OCI-LY7 (cell line): Measurements from ENCODE around the gene TSR2. TPM values are rescaled to one million over a fixed set of nuclear protein-coding genes. Genes with fewer than 3 reads are reported as not detected.
A peak's percentile ranks its signal among the peaks of the same experiment; 100 is the strongest.

ENCODE experiments used
- Bru-seq: library from RNA; stranded (reverse); fragments of 400-500 nt; gene quantifications from one replicate; lab custom pipeline; 2021; lab: Mats Ljungman, UMichigan
- BruChase-seq, 2 experiments: library from RNA; stranded (reverse); fragments of 400-500 nt; gene quantifications; one replicate each; lab custom pipeline; 2021; lab: Mats Ljungman, UMichigan
- BruUV-seq: library from RNA; stranded (reverse); fragments of 400-500 nt; replicated peaks from 2 replicates; lab custom pipeline; 2021; lab: Mats Ljungman, UMichigan
- CTCF ChIA-PET: fragments of 300-600 bp; sonication (Branson Sonifier 250); formaldehyde crosslinking; loops from one replicate; lab custom pipeline; 2022; ENCODE audit warnings: antibody characterized with exemption; ENCODE audit not compliant: unreplicated experiment; lab: Charles Lee
- POLR2A ChIA-PET: fragments of 300-600 bp; sonication (Branson Sonifier 250); formaldehyde crosslinking; loops from one replicate; lab custom pipeline; 2022; ENCODE audit warnings: antibody characterized with exemption; lab: Charles Lee
- DNase-seq: peaks from one replicate; pipeline ENCODE4 v3.0.0-alpha.2; 2015; ENCODE audit warnings: low spot score
- H2AFZ ChIP-seq: fragments of 200-600 bp; sonication (generic), shearing (Covaris generic); 2 replicates; pipeline ENCODE4 v1.6.1; 2014; ENCODE audit warnings: mild to moderate bottlenecking, antibody characterized with exemption, low read length, moderate library complexity
- H3K27ac ChIP-seq: fragments of 200-600 bp; sonication (generic); 2 replicates; pipeline ENCODE4 v1.5.1; 2014; ENCODE audit warnings: mixed run types, low read depth, mild to moderate bottlenecking, moderate library complexity, low read length, inconsistent platforms; ENCODE audit not compliant: poor library complexity, severe bottlenecking
- H3K36me3 ChIP-seq: fragments of 200-600 bp; sonication (generic); 2 replicates; pipeline ENCODE4 v1.6.1; 2014; ENCODE audit warnings: mild to moderate bottlenecking, antibody characterized with exemption, low read length, moderate library complexity, mixed read lengths; ENCODE audit not compliant: insufficient read depth
- H3K4me1 ChIP-seq: fragments of 200-600 bp; sonication (generic); 2 replicates; pipeline ENCODE4 v1.5.1; 2014; ENCODE audit warnings: mild to moderate bottlenecking, low read length; ENCODE audit not compliant: insufficient read depth, poor library complexity, severe bottlenecking
- H3K4me2 ChIP-seq: fragments of 200-600 bp; sonication (generic); 2 replicates; pipeline ENCODE4 v1.6.1; 2014; ENCODE audit warnings: mild to moderate bottlenecking, low read length
- H3K4me3 ChIP-seq: fragments of 200-600 bp; sonication (generic); 2 replicates; pipeline ENCODE4 v1.5.1; 2014; ENCODE audit warnings: mild to moderate bottlenecking, low read depth, low read length; ENCODE audit not compliant: poor library complexity, severe bottlenecking
- H3K79me2 ChIP-seq: fragments of 200-600 bp; sonication (generic); 2 replicates; pipeline ENCODE4 v1.6.1; 2016; ENCODE audit warnings: low read depth, mild to moderate bottlenecking, low read length, moderate library complexity, mixed read lengths; ENCODE audit not compliant: insufficient read depth
- H3K9me2 ChIP-seq: fragments of 200-600 bp; sonication (generic); 2 replicates; pipeline ENCODE4 v1.6.1; 2016; ENCODE audit warnings: mild to moderate bottlenecking, low read length, mixed read lengths; ENCODE audit not compliant: insufficient read depth
- H3K9me3 ChIP-seq: fragments of 200-600 bp; sonication (generic); 2 replicates; pipeline ENCODE4 v1.6.1; 2014; ENCODE audit warnings: mild to moderate bottlenecking, mixed run types, low read length, mixed read lengths
- H4K20me1 ChIP-seq: fragments of 200-600 bp; sonication (generic); 2 replicates; pipeline ENCODE4 v1.6.1; 2014; ENCODE audit warnings: mild to moderate bottlenecking, antibody characterized with exemption, low read length, moderate library complexity, mixed read lengths; ENCODE audit not compliant: insufficient read depth
- CTCF ChIP-seq: fragments of 200-600 bp; sonication (generic); conservative IDR thresholded peaks from 2 replicates; pipeline ENCODE4 v1.5.1; 2014; ENCODE audit warnings: mild to moderate bottlenecking, antibody characterized with exemption, low read length, moderate library complexity, mixed read lengths
- EZH2phosphoT487 ChIP-seq: fragments of 200-600 bp; sonication (generic); IDR thresholded peaks from 2 replicates; pipeline ENCODE4 v1.6.1; 2018; ENCODE audit warnings: low read depth, borderline replicate concordance, mild to moderate bottlenecking, mixed run types, antibody characterized with exemption, low read length, moderate library complexity, mixed read lengths
- intact Hi-C: fragments of 100-400 bp; cut with micrococcal nuclease; formaldehyde crosslinking; loops from one replicate; pipeline ENCODE4 v1.10.0; 2022; ENCODE audit not compliant: unreplicated experiment
- long read RNA-seq: library from polyadenylated mRNA; stranded (forward); transcript quantifications from one replicate; pipeline ENCODE4 v2.0.0, GENCODE V29; 2022
- total RNA-seq, 2 experiments: library from RNA; depleted of rRNA in 1 of 2; stranded (reverse); fragments of >200 nt in 1 of 2; shearing (Covaris generic) in 1 of 2; gene quantifications; 2 replicates each; pipeline ENCODE4 v1.2.3, GENCODE V29; 2014 to 2022

The TSR2 gene, protein sequence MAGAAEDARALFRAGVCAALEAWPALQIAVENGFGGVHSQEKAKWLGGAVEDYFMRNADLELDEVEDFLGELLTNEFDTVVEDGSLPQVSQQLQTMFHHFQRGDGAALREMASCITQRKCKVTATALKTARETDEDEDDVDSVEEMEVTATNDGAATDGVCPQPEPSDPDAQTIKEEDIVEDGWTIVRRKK
- 14.6 and 19.8 TPM in 2 replicates for total RNA-seq (2014; rRNA removed; shearing (Covaris generic))
- total RNA-seq (2022), result 29.3 and 30.7 TPM in 2 replicates
- percentile 84 among the genes with signal in this experiment for Bru-seq, nascent RNA
- percentile 88 among the genes with signal in this experiment for BruChase-seq, experiment 1, labeled RNA remaining after a 6-hour chase
- BruChase-seq, experiment 2, labeled RNA remaining after a 2-hour chase, result percentile 89 among the genes with signal in this experiment
- long read RNA-seq, transcript TSR2-201 (5 exons, 1,534 nt), result major isoform, 99 of 110 reads
- long read RNA-seq, partial matches to known transcripts, result 1 of 110 reads
- long read RNA-seq, other reads (novel, unspliced or antisense), result 10 of 110 reads

DNA sequence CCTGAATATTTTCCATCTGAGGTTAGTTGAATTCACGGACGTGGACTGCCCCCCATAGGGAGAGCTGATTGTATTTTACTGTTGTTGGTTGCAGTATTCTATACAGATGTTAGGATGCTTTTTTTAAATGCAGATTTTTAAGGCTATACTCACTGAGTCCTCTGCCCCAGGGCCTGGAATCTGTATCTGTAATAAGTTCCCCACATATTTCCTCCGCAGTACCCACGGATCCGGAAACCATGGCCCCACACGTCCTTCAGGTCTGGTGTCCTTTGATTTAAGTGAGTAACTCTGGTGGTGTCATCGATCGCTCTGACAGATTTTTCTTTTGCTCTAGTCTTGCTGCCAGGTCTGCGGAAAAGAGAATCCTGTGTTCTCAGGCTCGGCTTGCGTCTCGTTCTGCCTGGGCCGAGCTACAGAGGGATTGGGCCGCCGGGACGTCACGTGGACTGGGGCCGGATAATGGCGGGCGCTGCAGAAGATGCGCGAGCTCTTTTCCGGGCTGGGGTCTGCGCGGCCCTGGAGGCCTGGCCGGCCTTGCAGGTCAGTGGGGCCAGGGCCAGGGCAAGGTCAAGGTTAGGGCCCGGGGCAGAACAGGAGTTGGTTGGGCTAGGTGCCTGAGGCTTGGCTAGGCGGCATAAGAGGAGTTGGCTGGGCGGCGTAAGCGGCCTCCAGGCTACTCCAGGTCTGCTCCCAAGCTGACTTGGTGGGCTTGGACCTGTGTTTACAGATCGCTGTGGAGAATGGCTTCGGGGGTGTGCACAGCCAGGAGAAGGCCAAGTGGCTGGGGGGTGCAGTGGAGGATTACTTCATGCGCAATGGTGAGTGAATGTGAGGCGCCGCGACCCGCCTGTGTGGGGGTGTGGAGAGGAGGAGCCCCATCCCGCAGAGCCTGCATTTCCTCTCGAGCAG lies at the start of gene TSR2:
TSR2 (plus strand) TSS at position 445 of the 912 bp plus-strand sequence; CDS start at position 463, 18 bp downstream.
- TF ChIP-seq EZH2phosphoT487, result no peak
- peak; percentile 56 for TF ChIP-seq CTCF
- peak within 1 kb of the TSS; percentile 91 for H2AFZ ChIP-seq

GRCh38 chrX:54397113-54397512 lies 43.1 kb upstream of the TSR2 start:
- TF ChIP-seq CTCF (no peak), EZH2phosphoT487 (no peak)
- intact Hi-C loops, result no loop called here
- H3K36me3 ChIP-seq, result no peaks in the 10 kb centered on the region
- H3K9me3 ChIP-seq, result no peaks in the 10 kb centered on the region
- ChIA-PET POLR2A (no interaction called here), CTCF (no interaction called here)
- H4K20me1 ChIP-seq, result no peaks in the 10 kb centered on the region
- H3K9me2 ChIP-seq, result no peaks in the 10 kb centered on the region
- H3K79me2 ChIP-seq, result no peaks in the 10 kb centered on the region
- no peaks in the 10 kb centered on the region for H3K4me1 ChIP-seq
- BruUV-seq, result no TSS peak
- H3K4me3 ChIP-seq, result no peak overlapping the region
- H2AFZ ChIP-seq, result no peak overlapping the region
- H3K27ac ChIP-seq, result no peak overlapping the region
- no peak for DNase-seq
- no peak overlapping the region for H3K4me2 ChIP-seq

More for the DNA sequence above, at the start of gene TSR2:
- peak; percentile 86 for DNase-seq
- Histone ChIP-seq H3K9me3 (no peaks in the 10 kb centered on the region), H3K27ac (no peak within 1 kb of the TSS), H3K36me3 (peaks cover 23% of the 10 kb centered on the region), H3K4me2 (peak within 1 kb of the TSS; percentile 80), H4K20me1 (peaks cover 8% of the 10 kb centered on the region; the same call in 1 of the 2 replicates), H3K4me3 (peak within 1 kb of the TSS; percentile 98), H3K9me2 (no peaks in the 10 kb centered on the region), H3K4me1 (peaks cover 15% of the 10 kb centered on the region), H3K79me2 (peaks cover 30% of the 10 kb centered on the region)
- POLR2A ChIA-PET, result interaction anchor here (0.6 to 1.5 kb wide), 2 partner anchors 188 to 199 kb away, joined by 3 to 5 read pairs; no protein-coding TSS in a partner anchor
- intact Hi-C loops, result no loop called here
- CTCF ChIA-PET, result no interaction called here
- BruUV-seq, result no TSS peak
